ENCODE results near the gene P2RY11.

DNA sequence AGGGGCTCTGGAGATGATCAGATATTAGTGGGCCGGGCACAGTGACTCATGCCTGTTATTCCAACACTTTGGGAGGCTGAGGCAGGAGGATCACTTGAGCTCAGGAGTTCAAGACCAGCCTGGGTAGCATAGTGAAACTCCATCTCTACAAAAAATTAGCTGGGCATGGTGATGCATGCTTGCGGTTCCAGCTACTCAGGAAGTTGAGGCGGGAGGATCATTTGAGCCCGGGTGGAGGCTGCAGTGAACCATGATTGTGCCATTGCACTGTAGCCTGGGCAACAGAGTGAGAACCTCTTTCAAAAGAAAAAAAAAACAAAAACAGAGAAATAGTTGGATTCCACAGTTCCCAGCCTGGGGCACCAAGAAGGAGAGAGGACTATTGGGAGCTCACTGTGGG is 43.3 kb upstream of the P2RY11 start:
- TF ChIP-seq EZH2 (IDR thresholded peaks at IDR 0.05) (no peak), POLR2AphosphoS5 (IDR thresholded peaks at IDR 0.05; ENCODE audit: borderline replicate concordance, low read depth, low read length) (no peak), FOXP2 (optimal IDR thresholded peaks at IDR 0.05; ENCODE audit: control extremely low read depth, extremely low read length, insufficient read depth) (no peak)

Data from SK-N-MC (cell line).